GM20000 (cell line): Measurements from ENCODE around the gene PAPSS1.

Experiments
- DNase-seq: peaks from one replicate; pipeline ENCODE4 v3.0.0; 2012; ENCODE audit warnings: low spot score
- TF ChIP-seq, protein P1 (sequence below): IDR thresholded peaks from 2 replicates; pipeline ENCODE4 v1.5.1; 2012; ENCODE audit warnings: mild to moderate bottlenecking, control low read depth; ENCODE audit errors: extremely low read depth, missing control alignments

The PAPSS1 gene

DNA sequence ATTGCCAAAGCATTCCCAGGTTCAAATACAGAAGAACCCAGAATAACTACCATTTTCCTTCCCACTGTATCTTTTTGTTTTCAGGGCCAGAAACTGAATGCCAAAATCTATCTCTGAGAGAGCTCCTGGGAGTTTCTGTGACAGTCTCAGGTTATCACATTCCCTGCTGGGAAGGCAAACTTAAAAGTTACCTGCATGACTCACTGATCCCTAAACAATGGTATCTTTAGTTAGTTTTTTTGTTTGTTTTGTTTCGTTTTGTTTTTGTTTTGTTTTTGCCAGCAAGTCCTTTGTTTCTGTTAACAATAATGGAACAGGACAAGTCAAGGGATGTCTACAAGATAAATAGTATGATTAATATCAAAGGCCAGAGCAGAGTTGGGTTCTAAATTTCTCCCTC lies 34.3 kb downstream of the PAPSS1 start:
- TF ChIP-seq, protein P1, sequence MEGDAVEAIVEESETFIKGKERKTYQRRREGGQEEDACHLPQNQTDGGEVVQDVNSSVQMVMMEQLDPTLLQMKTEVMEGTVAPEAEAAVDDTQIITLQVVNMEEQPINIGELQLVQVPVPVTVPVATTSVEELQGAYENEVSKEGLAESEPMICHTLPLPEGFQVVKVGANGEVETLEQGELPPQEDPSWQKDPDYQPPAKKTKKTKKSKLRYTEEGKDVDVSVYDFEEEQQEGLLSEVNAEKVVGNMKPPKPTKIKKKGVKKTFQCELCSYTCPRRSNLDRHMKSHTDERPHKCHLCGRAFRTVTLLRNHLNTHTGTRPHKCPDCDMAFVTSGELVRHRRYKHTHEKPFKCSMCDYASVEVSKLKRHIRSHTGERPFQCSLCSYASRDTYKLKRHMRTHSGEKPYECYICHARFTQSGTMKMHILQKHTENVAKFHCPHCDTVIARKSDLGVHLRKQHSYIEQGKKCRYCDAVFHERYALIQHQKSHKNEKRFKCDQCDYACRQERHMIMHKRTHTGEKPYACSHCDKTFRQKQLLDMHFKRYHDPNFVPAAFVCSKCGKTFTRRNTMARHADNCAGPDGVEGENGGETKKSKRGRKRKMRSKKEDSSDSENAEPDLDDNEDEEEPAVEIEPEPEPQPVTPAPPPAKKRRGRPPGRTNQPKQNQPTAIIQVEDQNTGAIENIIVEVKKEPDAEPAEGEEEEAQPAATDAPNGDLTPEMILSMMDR, result no peak
- DNase-seq, result no peak

DNA sequence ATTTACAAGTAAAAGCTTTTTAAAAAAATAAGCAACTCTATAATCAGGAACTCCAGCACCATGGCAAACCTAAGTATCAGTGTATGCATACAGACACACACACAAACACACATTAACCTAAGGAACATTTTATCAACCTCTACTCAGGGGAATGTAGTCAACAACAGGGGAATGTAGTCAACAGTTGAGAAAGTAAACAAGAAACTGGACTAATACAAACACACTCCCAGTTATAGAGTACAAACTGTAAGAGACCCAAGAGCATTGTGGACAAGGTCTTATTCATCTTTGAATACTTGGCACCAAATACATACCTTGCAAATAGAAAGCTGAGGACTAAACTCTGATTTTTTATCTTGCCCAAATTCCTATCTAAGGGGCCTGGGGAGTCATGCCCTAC lies 36.2 kb downstream of the PAPSS1 start:
- TF ChIP-seq, protein P1, result no peak
- DNase-seq, result no peak

DNA sequence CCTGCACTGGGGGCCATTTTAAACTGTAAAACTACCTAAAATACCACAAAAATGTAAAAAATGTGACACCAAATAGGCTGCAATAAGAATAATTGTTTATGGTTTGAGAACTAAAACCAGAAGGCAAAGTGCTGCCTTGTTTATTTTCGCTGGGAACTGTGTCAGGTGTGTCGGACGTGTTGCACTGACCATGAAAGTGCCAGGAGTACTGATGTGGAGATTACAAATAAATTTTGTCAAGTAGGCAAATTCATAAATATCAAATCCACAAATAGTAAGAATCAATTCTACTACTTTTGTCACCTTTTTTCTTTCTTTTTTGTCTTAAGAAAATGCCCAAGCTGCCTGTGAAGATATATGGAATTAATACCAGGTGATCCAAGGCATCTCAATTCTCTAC lies 37.7 kb downstream of the PAPSS1 start:
- TF ChIP-seq, protein P1, result no peak
- no peak for DNase-seq

DNA sequence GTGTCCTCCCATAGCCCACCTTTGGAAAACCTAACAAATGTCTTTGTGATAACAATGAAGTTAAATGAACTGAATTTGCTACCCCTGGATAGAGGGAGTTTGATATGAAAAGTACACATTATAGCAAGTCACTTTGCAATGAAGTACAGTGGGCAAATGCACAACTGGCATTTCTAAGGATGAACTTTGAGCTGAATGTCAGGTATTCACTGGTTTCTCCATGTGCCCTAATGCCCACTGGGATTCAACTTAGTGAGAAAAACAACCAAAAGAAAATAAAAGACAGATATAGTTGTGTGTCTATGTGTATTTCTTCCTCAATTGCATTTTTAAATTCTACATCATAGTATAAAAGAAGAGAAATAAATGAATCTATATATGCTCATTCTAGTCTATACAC lies 51.0 kb downstream of the PAPSS1 start:
- TF ChIP-seq, protein P1, result no peak

DNA sequence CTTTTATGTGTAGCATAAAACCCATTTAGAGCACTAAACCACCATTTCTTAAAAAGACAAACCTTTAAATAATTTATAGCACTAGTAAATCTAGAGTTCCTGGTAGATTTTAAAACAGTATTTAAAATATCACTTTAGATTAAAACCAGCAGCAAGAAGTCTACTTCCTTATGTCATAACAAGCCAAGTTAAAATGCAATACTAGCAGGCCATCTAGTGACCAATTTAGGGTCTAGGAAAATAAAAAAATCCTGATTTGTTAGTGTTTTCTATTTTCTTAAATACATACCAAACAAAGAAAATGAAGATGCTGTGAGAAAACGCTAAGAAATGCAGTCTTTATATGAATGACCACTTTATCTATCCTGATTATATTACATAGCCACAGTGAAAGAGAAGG lies 53.9 kb downstream of the PAPSS1 start:
- DNase-seq, result no peak
- TF ChIP-seq, protein P1, result no peak

More for the DNA sequence above, 51.0 kb downstream of the PAPSS1 start:
- no peak for DNase-seq

DNA sequence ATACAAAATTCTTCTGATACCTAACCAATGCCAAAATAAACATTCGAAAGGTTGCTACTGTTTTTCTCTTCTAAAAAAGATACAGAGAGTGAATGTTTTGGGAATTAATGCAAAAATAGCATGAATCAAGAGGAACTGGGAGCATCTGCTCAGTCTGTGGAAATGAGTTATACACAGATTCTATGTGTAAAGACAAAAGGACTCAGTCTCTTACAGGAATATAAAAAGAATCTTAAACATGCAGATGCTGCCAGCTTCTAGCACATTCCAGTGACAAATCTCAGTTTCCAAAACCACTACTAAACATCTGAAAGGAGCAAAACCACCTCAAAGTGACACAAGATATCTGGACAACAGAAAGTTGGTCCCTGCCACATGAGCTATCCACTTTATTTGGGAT lies 55.0 kb downstream of the PAPSS1 start:
- TF ChIP-seq, protein P1, result no peak
- no peak for DNase-seq

DNA sequence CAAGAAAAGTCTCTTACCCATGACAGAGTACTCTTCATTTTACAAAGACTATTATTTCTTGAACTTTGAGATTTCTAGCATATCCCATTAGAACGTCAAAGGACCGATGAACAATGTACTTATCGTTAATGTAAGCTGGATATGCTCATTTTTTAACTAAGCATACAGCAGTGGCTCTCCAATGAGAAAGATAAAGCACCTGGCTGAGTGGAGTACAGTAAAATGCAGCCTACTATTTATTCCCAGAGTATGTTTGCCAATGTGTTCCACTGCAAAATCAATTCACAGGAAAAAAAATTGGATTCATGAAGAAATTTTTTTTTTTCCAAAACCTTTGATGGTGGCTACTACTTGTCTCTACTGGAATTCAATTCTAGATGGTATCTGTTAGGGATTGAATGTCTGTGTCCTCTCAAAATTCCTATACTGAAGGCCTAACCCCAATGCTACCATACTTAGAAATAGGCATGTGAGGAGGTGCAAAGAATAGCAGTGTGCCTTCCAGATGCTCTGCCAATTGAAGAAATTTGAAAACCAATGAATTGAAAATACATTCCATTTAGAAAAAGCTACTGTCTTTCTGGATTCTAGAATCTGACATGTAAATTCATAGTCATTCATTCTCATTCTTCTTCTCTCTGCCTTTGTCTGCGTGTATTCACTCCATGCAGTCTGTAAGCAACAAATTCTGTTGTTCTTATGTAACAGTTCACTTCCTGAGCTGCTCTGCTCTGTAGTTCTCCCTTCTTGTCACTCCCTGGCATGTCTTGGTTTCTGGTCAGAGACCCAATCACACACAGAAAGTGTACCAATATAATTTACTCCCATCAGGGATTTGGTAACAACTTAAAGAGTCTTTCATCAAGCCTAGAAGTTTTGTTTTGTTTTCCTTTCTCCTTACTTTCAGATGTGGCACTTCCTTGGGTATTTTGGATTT lies 61.4 kb downstream of the PAPSS1 start:
- DNase-seq, result no peak
- TF ChIP-seq, protein P1, result no peak
